HG03460 (cell line): Measurements from ENCODE around the gene GPC3.

ENCODE experiments used
- ATAC-seq: cut with Tn5 transposase; IDR thresholded peaks from one replicate; pipeline ENCODE4 v1.9.1; 2021; ENCODE audit not compliant: unreplicated experiment

The GPC3 gene

DNA sequence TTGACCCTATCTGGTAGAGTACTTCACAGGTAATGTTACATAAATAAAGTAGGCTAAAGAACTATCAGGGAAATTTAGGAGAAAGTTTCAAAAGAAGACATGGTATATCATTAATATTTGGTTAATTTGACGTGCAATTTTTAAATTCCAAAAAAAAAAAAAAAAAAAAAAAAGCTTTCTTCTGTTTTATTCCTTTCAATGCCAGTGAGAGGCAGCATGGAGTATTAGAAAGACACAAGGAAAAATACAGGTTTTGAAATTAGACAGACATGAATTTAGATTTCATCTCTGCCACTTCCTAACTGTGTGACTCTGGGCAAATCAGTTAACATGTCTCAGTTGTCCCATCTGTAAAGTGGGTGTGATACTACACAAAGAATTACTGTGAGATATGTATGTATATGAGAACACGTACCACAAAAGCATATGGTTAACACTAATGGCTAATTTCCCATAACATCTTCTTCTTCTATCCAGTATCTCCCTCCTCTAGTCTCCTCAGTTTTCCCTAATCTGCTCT, 132.5 kb downstream of the GPC3 start:
- no peak for ATAC-seq

DNA sequence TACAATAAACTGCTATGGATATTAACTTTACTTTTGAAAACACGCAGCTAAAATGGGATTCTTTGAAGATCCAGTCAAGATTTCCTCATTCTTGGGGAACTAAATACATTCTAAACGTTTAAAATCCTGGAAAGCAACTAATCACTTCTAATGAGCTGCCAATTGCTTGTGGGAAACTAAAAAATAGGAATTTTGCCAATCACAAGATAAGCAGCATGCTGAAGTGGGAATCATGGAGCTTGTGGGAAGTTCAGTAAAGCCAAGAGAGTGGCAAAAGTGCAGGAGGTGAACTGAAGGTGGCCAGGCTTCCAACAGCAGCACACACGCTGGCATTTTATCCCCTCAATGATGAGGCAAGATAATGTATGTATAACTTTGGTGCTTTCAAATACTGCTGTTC, 133.0 kb downstream of the GPC3 start:
- no peak for ATAC-seq

GRCh38 chrX:133850399-133850798, 135.0 kb downstream of the GPC3 start:
- ATAC-seq = no peak

GRCh38 chrX:133849676-133850075, 135.7 kb downstream of the GPC3 start:
- no peak for ATAC-seq

GRCh38 chrX:133847340-133847994, 137.9 kb downstream of the GPC3 start:
- no peak for ATAC-seq

- no peak for ATAC-seq
Measured at GRCh38 chrX:133846311-133846710, 139.1 kb downstream of the GPC3 start.

DNA sequence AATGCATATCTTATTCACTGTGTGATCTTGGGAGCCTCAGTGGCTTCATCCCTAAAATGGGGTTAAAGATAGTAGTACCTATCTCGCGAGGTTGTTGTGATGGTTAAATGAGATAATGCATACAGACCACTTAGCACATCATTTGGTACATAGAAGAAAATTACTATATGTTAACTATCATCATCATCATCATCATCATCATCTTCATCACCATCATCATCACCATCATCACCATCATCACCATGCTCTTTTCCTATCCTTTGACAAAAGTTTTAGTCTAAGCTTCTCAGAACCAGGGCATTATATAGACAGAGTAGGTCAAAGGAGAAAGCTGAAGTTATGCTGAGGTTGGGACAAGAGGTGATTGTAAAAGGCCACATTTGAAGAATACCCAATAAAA, 145.0 kb downstream of the GPC3 start:
- no peak for ATAC-seq

DNA sequence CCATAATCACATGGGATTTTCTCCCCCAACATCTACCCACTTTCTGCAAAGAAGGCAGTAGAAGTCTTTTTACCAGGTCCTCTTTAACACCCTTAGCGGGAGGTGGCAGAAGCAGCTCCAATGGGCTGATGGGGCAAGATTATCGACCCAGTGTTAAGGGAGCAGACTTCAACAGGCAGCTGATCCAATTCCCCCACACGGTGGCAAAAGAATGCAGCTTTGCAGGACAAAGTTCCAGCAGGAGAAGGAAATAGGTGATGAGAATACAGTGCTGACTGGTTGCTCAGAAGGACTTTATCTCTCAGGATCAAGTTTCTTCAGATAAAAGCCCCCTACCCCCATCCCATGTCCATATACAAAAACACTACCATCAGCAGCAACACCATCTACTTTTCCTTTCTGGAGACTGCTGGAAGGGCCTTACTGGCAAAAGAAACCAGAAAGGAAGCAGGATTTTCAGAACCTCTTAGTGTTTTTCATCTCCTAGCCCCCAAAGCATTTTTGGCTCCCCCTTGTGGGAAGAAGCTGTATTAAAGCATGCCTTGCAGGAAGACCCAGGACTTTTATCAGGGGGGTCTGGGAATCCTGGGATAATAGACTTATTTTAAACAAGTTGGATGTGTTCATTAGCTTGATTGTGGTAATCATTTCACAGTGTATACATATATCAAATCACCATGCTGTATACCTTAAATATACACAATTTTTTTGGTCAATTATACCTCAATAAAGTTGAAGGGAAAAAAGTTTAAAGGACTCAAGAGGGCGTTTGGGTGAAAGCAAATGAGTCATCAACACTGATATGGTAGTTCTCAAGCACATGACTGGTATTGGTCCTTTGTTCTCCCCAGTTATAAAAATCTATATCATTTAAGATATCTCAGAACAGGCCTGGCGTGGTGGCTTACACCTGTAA, 146.4 kb downstream of the GPC3 start:
- ATAC-seq = no peak

DNA sequence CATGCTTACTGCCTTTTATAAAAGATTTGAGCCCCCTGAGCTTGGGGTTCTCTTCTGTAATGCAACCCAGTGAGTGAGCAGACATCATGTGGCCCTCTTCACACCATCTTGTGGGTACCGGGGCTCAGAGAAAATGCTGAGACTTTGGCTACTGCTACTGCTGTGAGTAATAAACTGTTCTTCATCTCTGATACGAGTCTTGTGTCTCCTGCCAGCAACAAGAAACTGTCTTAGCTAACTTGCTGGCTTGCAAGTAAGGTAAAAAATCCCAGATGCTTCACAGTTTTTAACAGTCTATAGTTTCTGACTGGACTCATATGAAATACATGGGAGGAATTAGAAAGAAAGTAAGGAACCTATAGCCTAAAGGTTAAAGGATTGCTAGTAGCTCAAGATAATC, 148.3 kb downstream of the GPC3 start:
- ATAC-seq = no peak

DNA sequence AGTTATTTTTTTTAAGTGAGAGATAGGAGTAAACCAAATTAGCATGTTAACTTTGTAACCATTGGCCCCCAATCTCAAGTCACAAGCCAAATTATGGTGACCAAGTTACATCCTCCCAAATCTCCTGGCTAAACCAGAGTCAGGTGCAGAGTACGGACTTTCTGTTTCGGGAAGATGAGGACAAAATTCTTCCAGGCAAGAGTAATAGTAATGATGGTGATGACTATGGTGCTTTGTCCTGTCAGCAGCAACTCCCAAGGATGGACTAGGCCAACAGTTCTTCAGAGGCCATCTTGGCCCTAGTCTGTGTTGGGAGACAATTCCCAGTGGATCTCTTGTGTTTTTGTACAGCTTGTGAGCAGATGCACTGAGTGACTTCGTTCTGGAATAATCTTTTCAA, 148.8 kb downstream of the GPC3 start:
- ATAC-seq = no peak

GRCh38 chrX:133834771-133835170, 150.6 kb downstream of the GPC3 start:
- no peak for ATAC-seq

- no peak for ATAC-seq
Measured at GRCh38 chrX:133819546-133819945, 165.8 kb downstream of the GPC3 start.

- ATAC-seq = no peak
Measured at GRCh38 chrX:133818019-133818418, 167.4 kb downstream of the GPC3 start.

DNA sequence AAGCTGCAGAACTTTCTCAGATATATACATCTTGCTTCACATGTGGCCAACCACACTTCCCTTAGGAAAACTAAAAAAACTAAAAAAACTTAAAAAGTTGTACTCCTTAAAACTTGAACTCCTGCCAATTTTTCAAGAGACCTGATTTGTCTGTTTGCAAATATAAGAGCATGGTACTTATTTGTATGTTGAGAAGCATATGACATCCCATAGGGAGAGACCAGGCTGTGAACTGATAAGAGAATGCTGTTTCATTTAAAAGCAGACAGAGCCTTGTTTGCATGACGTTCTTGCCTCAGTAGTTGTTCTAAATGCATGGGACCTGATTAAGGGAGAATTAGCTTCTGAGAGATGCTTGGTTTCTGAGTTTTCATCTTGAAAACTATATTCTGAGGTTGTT, 169.9 kb downstream of the GPC3 start:
- no peak for ATAC-seq

DNA sequence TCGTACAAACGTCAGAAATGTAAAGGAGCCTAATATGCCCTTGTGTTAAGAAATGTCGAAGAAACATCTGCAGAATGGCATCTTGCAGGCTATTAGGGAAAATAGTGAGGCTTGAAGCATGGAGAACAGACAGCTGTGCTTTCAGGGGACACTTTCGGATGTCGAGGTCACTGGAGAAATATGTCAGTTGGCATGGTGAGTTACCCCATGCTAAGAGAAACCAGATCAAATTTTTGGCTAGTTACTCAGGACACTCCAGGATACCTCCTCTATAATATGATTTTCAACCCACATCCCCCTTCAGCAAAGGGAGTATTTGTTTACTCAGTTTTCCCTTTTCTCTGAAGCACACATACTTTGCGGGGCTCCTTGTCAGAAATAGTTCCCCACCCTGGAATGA, 171.4 kb downstream of the GPC3 start:
- ATAC-seq = no peak

DNA sequence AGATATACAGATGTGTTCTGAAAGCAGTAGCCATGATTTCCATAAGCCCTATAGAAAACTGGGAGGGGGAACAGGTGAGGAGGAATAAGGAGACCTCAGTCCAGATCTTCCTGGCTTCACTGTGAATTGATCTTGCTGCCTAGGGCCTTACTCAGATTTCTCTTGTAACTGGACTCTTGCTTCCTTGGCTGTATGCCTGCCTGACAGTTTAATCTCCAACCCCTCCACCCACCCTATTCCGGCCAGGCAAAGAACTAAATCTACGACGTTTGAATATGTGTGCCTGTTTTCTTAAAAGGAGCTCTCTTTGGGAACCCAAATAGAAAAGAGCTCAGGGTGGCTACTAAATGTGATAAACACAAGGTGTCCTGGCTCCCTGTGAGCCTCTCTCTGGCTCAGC, 173.0 kb downstream of the GPC3 start:
- ATAC-seq = no peak

DNA sequence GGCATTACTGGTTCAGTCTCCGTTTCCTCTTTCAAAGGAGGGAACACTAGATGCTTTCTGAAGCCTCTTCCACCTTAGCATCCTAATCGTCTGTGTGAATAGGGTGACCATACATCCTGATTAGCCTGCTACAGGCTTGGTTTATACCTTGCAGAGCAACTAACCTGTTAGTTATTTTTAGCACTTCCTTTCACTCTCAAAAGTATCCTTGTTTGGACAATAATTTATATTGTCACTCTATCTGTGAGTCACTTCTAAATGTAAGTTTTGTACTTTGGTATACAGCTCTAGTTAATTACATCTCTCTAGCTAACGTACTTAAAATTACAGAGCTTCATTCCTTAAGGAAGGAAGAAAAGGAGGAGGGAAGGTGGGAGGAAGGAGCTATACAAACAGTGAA, 174.5 kb downstream of the GPC3 start:
- no peak for ATAC-seq

DNA sequence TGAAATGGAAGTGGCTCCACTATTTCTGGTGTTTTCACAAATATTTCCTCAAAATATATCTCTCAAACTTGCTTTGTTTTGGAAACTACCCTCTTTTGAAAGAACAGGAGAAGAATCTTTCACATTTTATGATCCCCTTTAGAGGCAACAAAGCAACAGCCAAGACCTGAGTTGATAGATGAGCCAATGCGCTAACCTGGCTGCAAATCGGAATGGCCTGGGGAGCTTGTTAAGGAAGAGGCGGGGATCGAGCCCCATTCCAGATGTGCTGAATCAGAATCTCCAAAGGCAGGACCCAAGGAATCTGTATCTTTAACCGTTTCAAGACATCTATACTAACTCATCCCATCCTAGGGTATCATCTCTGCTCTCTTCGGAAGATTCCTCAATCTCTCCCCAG, 181.3 kb downstream of the GPC3 start:
- no peak for ATAC-seq

DNA sequence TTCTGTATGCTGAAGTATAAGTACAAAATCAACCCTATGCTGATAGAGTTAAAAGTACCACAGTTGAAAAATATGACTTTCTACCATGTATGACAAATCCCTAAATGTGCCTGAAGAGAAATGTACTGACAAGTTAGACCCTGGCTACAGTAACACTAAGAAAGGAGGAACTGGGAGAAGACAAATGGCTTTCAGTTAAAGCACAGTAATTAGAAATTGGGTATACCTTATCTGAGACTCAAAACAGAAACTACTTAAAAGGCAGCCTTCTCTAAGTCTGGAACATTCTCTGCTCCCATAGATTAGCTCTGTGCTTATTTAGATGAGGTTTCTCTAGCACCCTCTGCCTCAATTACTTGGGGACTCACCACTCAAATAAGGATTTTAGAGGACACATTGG, 189.1 kb downstream of the GPC3 start:
- ATAC-seq = no peak

DNA sequence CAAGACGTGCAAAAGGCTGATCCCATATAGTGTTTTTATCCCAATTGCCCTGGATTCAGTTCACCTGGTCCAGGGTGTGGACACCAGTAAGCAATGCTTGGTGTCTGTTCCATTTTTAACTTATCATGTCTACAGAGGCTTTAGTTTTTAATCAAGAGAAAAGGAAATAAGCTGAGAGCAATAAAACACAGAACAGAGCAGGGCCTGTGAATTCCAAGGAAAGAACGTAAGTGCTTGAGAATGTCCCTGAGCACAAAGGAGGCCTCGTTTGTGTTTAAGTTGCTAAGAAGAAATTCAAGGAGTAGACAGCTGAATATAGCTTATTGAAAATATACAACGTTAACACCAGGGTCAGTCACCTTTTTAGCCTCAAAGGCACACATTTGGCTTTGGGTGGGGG, 191.3 kb downstream of the GPC3 start:
- ATAC-seq = no peak

GRCh38 chrX:133793626-133794025, 191.8 kb downstream of the GPC3 start:
- no peak for ATAC-seq

GRCh38 chrX:133792198-133792953, 193.0 kb downstream of the GPC3 start:
- no peak for ATAC-seq
